Activated naive CD8-positive, alpha-beta T cell treated with anti-CD3 and anti-CD28 coated beads, Interleukin-2, amount 50 U/mL, for 24 hours (primary cell): ENCODE measurements around the gene SBK3.

Experiments used
- ATAC-seq: fragments of 150-1000 bp; cut with Tn5 transposase; one replicate; pipeline ENCODE4 v1.10.0; 2021
- DNase-seq: peaks from one replicate; pipeline ENCODE4 v3.0.0; 2021
- H3K27ac Mint-ChIP-seq: one replicate; pipeline ENCODE4 v1.8.0; 2021; ENCODE audit warnings: mild to moderate bottlenecking, mixed read lengths
- H3K27me3 Mint-ChIP-seq: one replicate; pipeline ENCODE4 v1.8.0; 2021; ENCODE audit warnings: mixed read lengths
- H3K36me3 Mint-ChIP-seq: one replicate; pipeline ENCODE4 v1.8.0; 2021; ENCODE audit warnings: low read depth, mixed read lengths
- H3K4me1 Mint-ChIP-seq: one replicate; pipeline ENCODE4 v1.8.0; 2021; ENCODE audit warnings: mixed read lengths
- H3K4me3 Mint-ChIP-seq: one replicate; pipeline ENCODE4 v1.8.0; 2021; ENCODE audit warnings: mild to moderate bottlenecking, moderate library complexity, mixed read lengths
- H3K9me3 Mint-ChIP-seq: one replicate; pipeline ENCODE4 v1.8.0; 2021; ENCODE audit warnings: mixed read lengths

SBK3 gene

DNA sequence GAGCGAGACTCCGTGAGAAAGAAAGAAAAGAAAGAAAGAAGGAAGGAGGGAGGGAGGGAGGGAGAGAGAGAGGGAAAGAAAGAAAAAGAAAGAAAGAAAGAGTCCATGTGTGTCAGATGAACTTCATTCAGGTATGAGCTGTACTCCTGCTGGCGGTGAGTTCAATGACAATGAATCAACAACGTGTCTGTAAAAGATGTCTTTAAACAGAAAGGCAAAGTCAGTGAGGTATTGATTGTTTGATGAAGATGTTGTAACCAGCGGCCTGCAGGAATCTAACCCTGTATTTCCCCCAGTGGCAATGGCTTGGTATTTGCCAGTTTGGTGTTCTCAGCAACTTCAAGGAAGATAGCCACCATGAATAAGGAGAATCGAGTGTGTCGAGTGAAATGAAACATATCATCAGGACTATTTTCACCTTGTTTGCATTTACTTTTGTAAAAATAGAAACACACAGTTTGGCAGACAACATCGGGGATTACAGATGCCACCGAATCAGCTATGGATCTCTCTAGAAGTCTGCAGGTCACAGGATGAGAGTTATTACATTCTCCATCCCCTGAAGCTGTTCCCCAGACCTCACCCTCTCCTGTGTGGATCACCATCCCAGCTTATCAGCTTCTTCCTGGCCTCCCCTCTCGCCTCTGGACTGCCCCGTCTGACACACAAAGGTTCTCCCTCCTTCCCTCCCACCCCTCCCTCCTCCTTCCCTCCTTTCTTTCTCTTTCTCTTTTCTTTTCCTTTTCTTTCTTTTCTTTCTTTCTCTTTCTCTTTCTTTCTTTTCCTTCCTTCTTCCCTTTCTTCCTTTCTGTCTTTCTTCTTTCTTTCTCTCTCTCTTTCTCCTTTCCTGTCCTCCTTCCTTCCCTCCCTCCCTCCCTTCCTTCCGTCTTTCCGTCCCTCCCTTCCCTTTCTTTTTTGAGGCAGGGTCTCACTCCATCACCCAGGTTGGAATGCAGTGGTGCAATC, 8.2 kb upstream of the SBK3 start:
- Mint-ChIP-seq H3K27me3 (peaks cover 3% of the 10 kb centered on the region), H3K9me3 (no peaks in the 10 kb centered on the region), H3K27ac (no peak overlapping the region), H3K36me3 (no peaks in the 10 kb centered on the region), H3K4me1 (no peaks in the 10 kb centered on the region), H3K4me3 (no peak overlapping the region)
- DNase-seq (no peak), ATAC-seq (no peak)

DNA sequence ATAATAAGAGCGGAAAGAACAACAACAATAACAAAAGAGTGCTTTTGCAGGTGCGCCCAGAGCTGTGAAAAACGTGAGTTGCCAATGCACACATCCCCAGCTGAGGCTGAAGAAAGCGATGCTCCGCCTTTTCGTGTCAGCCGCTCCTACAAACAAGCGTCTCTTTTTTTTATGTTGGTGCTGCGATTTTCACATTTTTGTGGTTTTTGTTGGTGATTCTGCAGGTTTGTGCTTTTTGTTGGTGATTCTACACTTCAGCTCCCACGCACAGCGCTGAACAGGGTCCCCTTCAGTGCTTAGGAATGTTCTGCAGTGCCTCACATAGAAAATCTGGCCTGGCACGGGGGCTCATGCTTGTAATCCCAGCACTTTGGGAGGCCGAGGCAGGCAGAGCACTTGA, 7.3 kb upstream of the SBK3 start:
- DNase-seq = no peak
- no peak overlapping the region for H3K4me3 Mint-ChIP-seq
- H3K4me1 Mint-ChIP-seq = no peaks in the 10 kb centered on the region
- no peaks in the 10 kb centered on the region for H3K9me3 Mint-ChIP-seq
- H3K27me3 Mint-ChIP-seq = peaks cover 12% of the 10 kb centered on the region
- ATAC-seq = no peak
- no peaks in the 10 kb centered on the region for H3K36me3 Mint-ChIP-seq
- H3K27ac Mint-ChIP-seq = no peak overlapping the region

- Mint-ChIP-seq H3K4me3 (no peak overlapping the region), H3K36me3 (no peaks in the 10 kb centered on the region), H3K9me3 (no peaks in the 10 kb centered on the region), H3K4me1 (peaks cover 2% of the 10 kb centered on the region), H3K27ac (no peak overlapping the region), H3K27me3 (peaks cover 15% of the 10 kb centered on the region)
- no peak for DNase-seq
- no peak for ATAC-seq
These were observed 6.9 kb upstream of the SBK3 start for GRCh38 chr19:55552206-55552605.

DNA sequence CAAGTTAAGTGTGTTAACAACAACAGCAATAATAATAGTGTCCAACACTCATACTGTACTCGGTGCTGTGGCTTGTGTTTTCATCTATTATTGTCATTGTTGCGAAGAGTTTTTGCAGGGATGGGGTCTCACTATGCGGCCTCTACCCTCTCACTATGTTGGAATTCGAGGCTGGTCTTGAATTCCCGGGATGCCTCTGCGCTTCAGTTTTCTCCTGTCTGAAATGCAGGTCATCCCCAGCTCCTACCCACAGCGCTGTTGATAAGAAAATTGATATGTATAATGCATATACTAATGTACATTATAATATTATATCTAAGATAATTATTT, 4.9 kb upstream of the SBK3 start:
- Mint-ChIP-seq H3K4me3 (no peak overlapping the region), H3K9me3 (no peaks in the 10 kb centered on the region), H3K4me1 (peaks cover 3% of the 10 kb centered on the region), H3K27me3 (peaks cover 21% of the 10 kb centered on the region), H3K36me3 (no peaks in the 10 kb centered on the region), H3K27ac (no peak overlapping the region)
- ATAC-seq (no peak), DNase-seq (no peak)

DNA sequence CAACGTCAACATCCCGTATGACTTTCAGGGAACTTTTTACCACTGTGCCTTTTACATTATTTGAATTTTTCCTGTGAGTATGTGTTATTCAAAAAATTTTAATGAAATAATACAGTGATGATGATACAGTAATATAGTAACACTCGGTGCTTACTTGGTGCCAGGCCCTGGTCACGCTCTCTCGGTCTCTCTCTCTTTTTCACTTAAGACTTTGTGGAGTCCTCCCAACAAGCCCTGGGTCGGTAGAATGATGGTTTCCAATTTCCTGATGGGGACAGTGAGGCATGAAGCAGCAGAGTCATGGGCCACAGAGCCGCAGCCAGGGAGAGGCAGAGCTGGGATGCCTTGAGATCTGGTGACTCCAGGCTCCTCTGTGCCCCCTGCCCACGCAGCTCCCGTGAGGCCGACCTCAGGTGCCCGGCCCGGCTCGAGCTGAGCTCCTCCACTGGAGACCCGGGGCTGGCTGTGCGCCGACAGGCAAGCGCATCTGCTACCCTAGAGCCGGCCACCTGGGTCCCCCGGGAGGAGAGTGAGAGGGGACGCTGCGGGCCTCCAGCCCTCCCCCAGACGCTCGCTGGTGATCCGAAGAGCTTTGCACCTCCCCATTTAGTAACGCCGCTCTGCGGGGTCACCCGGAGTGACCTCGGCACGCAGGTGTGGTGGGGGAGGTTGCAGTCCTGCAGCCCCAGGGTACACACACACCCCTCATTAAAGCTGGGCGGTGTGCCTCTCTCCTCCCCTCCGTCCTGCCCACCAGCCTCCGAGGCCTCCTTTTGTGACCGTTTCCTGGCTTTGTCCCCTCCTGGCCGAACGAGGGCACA, 4.4 kb upstream of the SBK3 start:
- Mint-ChIP-seq H3K36me3 (no peaks in the 10 kb centered on the region), H3K4me3 (no peak overlapping the region), H3K9me3 (no peaks in the 10 kb centered on the region), H3K27me3 (peaks cover 21% of the 10 kb centered on the region), H3K27ac (no peak overlapping the region), H3K4me1 (peaks cover 3% of the 10 kb centered on the region)
- ATAC-seq = no peak
- DNase-seq = no peak

DNA sequence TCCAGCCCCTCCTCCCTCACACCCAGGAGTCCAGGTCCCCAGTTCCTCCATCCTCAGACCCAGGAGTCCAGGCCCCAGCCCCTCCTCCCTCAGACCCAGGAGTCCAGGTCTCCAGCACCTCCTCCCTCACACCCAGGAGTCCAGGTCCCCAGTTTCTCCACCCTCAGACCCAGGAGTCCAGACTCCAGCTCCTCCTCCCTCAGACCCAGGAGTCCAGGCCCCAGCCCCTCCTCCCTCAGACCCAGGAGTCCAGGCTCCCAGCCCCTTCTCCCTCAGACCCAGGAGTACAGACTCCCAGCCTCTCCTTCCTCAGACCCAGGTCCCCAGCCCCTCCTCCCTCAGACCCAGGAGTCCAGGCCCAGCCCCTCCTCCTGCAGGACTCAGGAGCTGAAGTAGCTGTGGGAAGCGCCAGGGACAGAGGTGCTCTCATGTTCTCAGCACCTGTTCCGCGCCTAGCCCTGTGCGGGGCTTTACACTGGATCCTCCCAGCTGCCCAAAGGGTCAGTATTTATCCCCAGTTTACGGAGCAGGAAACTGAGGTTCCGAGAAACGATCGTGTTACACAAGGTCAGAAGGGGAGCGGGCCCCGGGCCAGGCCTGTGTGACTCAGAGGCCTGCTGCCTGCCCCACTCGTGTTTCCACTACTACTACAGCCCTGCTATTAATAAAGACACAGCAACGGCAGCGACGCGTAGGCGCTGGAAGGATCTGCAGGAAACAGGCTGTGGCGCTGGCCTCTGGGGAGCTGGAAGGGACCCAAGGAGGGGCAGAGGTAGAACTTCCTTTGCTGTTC, 1.7 kb upstream of the SBK3 start:
- Mint-ChIP-seq H3K27ac (no peak overlapping the region), H3K27me3 (peaks cover 18% of the 10 kb centered on the region), H3K4me1 (peaks cover 3% of the 10 kb centered on the region), H3K36me3 (no peaks in the 10 kb centered on the region), H3K9me3 (no peaks in the 10 kb centered on the region), H3K4me3 (no peak overlapping the region)
- DNase-seq (no peak), ATAC-seq (no peak)

DNA sequence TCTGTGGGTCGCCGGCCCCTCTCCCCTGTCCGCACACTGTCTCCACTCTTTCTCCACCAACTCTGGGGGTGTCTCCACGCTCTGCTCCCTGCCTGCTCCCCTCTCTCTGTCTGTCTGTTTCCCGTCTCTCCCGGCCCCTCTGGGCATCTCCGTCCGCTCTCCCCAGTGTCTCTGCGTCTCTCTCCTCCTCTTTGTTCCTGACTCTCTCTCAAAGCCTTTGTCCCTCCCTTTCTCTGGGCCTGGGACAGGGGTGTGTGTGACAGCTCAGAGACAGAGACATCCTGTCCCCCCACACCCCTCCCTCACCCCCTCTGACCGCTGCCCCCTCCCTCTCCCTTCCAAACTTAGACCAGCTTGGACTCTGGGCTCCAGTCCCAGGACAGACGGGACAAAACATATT, 668 bp upstream of the SBK3 start:
- peaks cover 18% of the 10 kb centered on the region for H3K27me3 Mint-ChIP-seq
- H3K27ac Mint-ChIP-seq = no peak overlapping the region
- DNase-seq (no peak), ATAC-seq (no peak)
- H3K4me1 Mint-ChIP-seq = peaks cover 3% of the 10 kb centered on the region
- no peaks in the 10 kb centered on the region for H3K9me3 Mint-ChIP-seq
- H3K4me3 Mint-ChIP-seq = no peak overlapping the region
- H3K36me3 Mint-ChIP-seq = no peaks in the 10 kb centered on the region

DNA sequence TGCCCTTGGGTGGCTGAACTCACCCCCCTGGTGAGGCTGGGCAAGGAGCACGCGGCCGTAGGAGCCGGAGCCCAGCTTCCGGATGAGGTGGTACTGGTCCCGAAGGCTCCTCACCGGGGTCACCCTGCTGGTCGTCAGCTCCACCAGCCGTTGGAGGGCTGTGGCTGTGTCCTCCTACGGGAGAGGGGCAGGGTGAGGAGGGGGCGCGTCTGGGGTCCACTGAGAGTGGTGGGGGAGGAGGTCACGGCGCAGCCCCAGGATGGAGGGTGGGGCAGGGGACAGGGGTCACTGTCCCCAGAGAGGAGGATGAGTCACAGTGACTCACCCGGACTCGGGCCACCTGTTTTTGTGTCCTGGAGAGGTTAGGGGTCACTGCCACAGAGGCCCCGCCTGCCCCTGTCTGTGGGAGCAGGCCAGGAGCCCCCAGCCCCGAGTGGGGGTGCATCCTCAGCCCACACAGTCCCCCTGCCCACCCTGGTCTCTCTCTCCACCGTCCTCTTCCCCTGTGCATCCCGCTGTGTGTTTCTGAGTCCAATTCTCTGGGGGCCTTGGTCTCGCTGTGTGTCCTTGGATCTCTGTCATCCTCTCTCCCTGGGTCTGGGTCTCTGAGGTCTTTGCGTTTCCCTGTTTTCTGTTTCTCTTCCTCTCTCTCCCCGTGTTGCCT, 435 bp downstream of the SBK3 start:
- no peak overlapping the region for H3K4me3 Mint-ChIP-seq
- H3K27me3 Mint-ChIP-seq = peaks cover 18% of the 10 kb centered on the region
- H3K9me3 Mint-ChIP-seq = no peaks in the 10 kb centered on the region
- H3K4me1 Mint-ChIP-seq = peaks cover 3% of the 10 kb centered on the region
- H3K27ac Mint-ChIP-seq = no peak overlapping the region
- H3K36me3 Mint-ChIP-seq = no peaks in the 10 kb centered on the region
- ATAC-seq (no peak), DNase-seq (no peak)

GRCh38 chr19:55544014-55544413, 1.3 kb downstream of the SBK3 start:
- Mint-ChIP-seq H3K4me3 (no peak overlapping the region), H3K27ac (no peak overlapping the region), H3K27me3 (peaks cover 18% of the 10 kb centered on the region), H3K36me3 (no peaks in the 10 kb centered on the region), H3K4me1 (peaks cover 3% of the 10 kb centered on the region), H3K9me3 (no peaks in the 10 kb centered on the region)
- ATAC-seq (no peak), DNase-seq (no peak)

DNA sequence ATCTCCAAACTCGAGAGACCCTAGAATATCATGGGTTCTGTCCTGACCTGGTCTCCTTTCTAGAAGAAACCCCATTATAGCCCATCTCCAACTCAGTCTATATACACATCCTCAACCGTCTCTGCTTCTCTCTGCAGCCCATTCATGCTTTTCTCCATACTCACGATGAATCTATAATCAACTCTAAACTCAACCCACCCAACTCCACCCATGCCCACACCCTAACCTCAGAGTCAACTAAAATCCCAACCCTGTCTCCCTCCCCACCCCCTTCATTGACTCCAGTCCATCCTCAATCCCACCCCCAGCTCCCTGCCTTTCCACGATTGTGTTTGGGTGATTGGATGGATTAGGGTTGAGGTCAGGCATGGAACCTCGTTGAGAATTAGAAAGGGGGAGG, 1.8 kb downstream of the SBK3 start:
- DNase-seq (no peak), ATAC-seq (no peak)
- no peaks in the 10 kb centered on the region for H3K9me3 Mint-ChIP-seq
- H3K36me3 Mint-ChIP-seq = no peaks in the 10 kb centered on the region
- H3K27ac Mint-ChIP-seq = no peak overlapping the region
- H3K4me3 Mint-ChIP-seq = no peak overlapping the region
- H3K4me1 Mint-ChIP-seq = peaks cover 3% of the 10 kb centered on the region
- peaks cover 18% of the 10 kb centered on the region for H3K27me3 Mint-ChIP-seq

GRCh38 chr19:55542292-55542855, 3.0 kb downstream of the SBK3 start:
- Mint-ChIP-seq H3K27ac (no peak overlapping the region), H3K9me3 (no peaks in the 10 kb centered on the region), H3K4me1 (peaks cover 2% of the 10 kb centered on the region), H3K27me3 (peaks cover 8% of the 10 kb centered on the region), H3K4me3 (no peak overlapping the region), H3K36me3 (no peaks in the 10 kb centered on the region)
- ATAC-seq = no peak
- DNase-seq = no peak

GRCh38 chr19:55541091-55541490, 4.3 kb downstream of the SBK3 start:
- no peak overlapping the region for H3K4me3 Mint-ChIP-seq
- H3K27me3 Mint-ChIP-seq = peaks cover 5% of the 10 kb centered on the region
- ATAC-seq (no peak), DNase-seq (no peak)
- no peaks in the 10 kb centered on the region for H3K9me3 Mint-ChIP-seq
- no peaks in the 10 kb centered on the region for H3K36me3 Mint-ChIP-seq
- no peaks in the 10 kb centered on the region for H3K4me1 Mint-ChIP-seq
- no peak overlapping the region for H3K27ac Mint-ChIP-seq

DNA sequence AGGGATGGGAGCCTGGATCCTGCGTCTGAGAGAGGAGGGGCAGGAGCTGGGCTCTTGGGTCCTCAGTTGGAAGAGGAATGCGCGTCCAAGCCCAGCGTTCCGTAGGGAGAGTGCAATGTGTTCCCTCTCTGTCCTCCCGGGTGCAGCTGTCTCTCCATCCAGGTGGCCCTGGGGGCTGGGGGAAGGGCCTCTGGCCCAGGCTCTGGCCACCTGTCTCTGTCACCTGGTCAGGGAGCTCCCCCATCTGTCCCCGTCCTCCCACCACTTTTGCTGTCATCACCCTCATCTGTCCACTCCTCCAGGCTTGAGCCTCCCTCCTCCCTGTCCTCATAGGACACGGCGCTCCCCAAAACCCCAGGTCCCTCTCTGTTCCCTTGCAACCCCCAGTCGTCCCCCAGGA, 4.7 kb downstream of the SBK3 start:
- H3K27me3 Mint-ChIP-seq = peaks cover 1% of the 10 kb centered on the region
- no peaks in the 10 kb centered on the region for H3K9me3 Mint-ChIP-seq
- H3K4me3 Mint-ChIP-seq = no peak overlapping the region
- ATAC-seq = no peak
- no peaks in the 10 kb centered on the region for H3K36me3 Mint-ChIP-seq
- H3K27ac Mint-ChIP-seq = no peak overlapping the region
- DNase-seq = no peak
- no peaks in the 10 kb centered on the region for H3K4me1 Mint-ChIP-seq
